T-helper 22 cell (primary cell): ENCODE data around the gene VMO1.
"Not testable (repeated sequence)": the region's sequence is repeated elsewhere in the genome, so short reads cannot be mapped to it uniquely, and the experiment has no call there.

Source experiments
- DNase-seq: peaks from one replicate; pipeline ENCODE4 v3.0.0-alpha.2; 2020; ENCODE audit warnings: low read depth

Gene VMO1

GRCh38 chr17:4786106-4786511 is at the start of gene VMO1:
VMO1 (minus strand) TSS chr17:4786364; CDS start chr17:4786352, 12 bp downstream.
- DNase-seq: no peak

DNA sequence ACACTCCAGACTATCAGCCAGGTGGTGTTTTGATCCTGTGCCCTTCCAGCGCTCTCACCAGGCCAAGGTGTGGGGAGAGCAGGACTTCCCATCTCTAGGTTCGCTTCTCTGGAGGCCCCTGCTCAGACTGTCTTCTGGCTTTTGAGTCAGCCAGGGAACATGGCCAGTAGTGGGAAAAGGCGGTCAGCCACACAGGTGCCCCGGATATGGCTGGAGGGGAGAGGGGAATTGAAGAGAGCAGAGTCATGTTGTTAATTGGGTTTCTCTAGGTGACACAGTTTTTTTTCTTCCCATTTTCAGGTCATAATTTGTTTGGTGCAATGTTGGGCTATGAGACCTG is 48.5 kb upstream of the VMO1 start:
- DNase-seq: no peak

GRCh38 chr17:4833941-4834680 is 47.9 kb upstream of the VMO1 start:
- no peak for DNase-seq

DNA sequence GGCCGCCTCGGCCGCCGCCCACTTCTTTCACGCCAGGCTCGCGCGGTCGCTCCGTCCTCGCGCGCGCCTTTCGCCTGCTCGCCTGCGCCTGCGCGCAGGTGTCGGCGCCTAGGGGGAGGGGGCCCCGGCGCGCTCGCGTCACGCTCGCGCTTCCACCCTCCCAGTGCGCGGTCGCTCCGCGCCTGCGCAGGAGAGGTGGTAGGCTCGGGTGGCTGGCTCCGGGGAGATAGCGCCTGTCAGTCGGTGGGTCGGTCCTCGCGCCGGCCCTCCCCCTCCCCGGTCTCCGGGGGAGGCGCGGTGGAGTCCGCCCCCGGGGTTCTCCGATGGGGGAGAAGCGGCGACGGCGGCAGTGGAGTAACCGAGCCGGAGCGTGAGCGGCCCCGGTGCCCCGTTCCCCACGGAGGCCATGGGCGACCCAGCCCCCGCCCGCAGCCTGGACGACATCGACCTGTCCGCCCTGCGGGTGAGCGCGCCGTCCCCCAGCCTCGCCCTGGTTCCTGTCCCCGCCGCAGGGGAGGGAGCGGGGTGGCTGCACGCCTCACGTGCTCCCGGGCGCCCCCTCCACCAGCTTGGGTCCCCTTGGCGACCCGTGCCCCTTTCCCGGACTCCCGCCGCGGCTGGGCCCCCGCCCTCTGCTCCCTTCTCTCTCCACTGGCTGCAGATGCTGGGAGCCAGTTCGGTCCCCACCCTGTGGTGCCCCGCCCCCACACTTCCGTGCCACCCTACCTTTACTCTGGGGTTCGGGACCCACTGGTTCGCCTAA is 47.2 kb upstream of the VMO1 start, which contains the start of gene MINK1:
Gene MINK1, plus strand, starts transcription at position 163 of the 763 bp plus-strand sequence. Its CDS starts 244 bp downstream, at position 407.
- peak; percentile 86 for DNase-seq

GRCh38 chr17:4832829-4833177 is 46.6 kb upstream of the VMO1 start:
- DNase-seq: not testable (repeated sequence)

GRCh38 chr17:4827399-4827798 is 41.2 kb upstream of the VMO1 start:
- DNase-seq: no peak

DNA sequence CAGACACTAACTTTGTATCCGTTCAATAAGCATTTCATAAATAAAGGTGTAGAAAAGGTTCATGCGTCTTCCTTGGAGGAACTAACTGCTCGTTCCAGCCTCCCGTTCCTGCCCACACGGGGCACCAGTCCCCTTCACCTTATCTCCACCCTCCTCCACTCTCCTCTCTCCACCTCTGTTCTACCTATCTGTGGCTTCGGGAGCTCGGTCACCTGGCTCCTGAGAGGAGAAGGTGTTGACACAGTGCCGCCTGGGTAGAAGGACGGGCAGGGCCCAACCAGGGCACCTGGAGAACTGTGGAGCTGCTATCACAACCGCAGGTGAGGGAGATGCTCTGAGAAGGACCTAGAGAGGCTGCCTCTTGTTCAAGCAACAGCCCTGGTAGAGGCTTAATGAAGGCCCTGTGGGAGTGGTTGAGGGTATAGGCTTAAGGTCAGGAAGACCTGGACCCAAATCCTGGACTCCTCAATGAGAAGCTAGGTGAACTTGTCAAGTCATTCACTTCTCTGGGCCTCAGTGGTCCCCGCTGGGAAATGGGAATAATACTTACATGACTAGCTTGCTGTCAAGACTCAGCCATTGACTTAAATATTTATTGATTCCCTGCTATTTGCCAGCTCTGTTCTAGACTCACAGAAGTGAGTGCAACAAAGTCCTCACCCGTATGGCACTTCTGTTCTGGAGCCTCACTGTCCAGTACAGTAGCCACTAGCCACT is 37.4 kb upstream of the VMO1 start:
- no peak for DNase-seq

GRCh38 chr17:4822835-4823234 is 36.7 kb upstream of the VMO1 start:
- DNase-seq: no peak

DNA sequence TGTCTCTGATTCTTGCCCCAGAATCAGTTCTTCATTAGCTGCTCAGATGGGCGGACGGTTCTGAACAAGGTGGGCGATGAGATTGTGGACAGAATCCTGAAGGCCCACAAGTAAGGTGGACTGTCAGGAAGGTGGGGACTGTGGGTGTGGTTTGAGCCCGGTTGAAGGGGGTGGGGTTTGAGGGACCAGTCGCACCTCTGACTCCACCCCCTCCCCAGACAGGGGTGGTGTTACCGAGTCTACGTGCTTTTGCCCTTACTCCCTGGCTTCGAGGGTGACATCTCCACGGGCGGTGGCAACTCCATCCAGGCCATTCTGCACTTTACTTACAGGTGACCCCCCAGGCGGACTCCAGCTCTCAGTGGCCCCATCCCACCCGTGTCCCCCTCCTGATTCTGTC is 32.1 kb upstream of the VMO1 start:
- no peak for DNase-seq

DNA sequence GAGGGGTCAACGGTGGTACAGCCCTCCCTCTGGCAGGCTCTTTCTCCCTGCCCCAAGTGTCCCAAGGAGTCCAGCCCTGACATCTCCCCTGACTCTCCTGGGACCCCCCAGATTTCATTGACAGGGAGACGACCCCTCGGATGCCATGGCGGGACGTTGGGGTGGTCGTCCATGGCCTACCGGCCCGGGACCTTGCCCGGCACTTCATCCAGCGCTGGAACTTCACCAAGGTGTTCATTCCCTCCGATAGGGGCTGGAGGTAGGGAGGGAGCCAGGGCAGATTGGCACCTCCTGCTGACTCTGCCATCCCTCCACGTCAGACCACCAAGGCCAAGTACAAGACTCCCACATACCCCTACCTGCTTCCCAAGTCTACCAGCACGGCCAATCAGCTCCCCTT is 30.7 kb upstream of the VMO1 start:
- DNase-seq: no peak

DNA sequence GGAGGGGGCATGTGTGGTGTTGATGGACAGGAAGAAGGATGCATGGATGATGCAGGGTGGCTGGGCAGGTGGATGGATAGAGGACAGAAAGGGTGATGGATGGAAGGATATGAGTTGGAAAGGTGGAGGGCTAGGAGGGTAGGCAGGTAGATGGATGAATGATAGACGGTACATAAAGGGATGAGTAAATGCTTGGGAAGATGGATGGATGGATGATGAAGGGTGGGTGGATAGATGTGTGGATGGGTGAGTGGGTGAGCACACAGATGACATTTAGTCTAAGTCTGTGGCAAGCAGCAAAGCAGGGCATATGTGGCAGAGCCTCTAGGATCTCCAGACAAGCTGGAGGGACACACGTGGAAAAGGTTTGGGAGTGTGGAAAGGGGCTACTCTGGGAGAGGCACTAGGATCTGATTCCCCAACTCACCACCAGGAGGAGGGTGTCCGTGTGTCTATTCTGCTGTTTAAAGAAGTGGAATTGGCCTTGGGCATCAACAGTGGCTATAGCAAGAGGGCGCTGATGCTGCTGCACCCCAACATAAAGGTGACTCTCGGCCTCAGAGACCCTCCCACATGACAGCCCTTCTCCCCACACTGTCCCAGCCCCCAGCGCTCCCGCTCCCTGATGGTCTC is 29.0 kb upstream of the VMO1 start:
- no peak for DNase-seq

DNA sequence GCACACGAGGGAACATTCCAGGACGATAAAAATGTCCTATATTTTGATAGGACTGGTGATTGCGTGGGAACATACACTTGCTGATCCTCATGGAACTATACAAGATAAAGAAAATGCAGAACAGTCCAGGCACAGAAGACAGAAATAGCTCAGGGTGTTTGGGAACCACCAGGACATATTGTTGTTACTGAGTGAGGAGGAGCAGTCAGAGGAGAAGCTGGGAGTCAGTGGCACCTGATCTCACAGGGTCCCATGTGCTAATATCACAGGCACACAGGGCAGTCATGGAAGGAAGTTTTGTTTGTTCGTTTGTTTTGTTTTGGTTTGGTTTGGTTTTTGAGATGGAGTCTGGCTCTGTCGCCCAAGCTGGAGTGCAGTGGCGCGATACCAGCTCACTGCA is 26.5 kb upstream of the VMO1 start:
- DNase-seq: no peak

DNA sequence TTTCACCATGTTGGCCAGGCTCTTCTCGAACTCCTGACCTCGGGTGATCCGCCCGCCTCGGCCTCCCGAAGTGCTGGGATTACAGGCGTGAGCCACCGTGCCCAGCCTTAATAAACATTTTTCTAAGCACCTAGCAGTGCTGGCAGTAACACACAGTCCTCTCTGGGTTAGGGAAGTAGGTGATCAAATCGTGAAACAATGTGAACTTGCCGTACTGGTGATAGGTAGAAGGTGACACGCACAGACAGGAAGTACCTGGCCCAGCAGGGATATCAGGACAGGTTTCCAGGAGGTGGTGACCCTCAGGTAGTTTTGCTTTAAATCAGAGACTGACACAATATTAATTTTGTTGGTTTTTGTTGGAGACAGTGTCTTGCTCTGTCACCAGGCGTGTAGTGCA is 25.3 kb upstream of the VMO1 start:
- no peak for DNase-seq

GRCh38 chr17:4810696-4811290 is 24.6 kb upstream of the VMO1 start:
- no peak for DNase-seq

GRCh38 chr17:4808378-4808767 is 22.2 kb upstream of the VMO1 start:
- DNase-seq: no peak

GRCh38 chr17:4807605-4808377 is 21.6 kb upstream of the VMO1 start:
- DNase-seq: no peak

DNA sequence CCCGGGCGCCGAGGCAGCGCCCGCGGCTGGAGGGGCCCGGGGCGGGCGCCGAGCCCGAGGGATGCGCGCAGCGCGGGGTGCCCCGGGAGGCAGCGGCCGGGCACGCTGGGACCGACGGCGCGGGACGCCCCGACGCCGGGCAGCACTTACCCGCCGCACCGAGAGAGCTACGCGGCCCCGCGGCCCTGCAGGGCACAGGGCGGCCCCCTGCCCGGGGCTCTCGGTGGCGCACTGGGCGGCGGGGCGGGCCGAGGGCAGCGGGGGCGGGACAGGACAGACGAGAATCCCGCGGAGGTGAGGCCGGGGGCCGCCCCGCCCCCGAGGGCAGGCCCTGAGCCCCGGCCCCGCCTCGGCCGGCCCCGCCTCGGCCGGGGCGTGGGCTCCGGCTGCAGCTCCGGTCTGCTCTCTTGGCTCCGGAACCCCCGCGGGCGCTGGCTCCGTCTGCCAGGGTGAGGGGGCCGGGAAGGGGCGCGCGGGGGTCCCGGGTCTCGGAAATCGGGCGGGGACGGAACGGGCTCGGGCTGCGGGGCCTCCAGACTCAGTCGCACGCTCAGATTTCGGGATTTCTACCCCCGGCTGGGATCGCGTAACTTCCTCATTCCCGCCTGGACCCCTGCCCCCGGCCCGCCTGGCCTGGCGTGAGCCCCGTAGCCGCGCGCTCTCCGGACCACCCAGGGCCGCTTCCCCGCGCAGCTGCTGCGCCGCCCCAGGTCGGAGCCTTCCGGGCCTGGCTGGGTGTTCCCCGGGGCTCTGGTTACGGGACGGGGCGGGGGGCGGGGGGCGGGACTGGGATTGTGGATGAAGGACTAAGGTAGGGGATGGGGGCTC is 20.8 kb upstream of the VMO1 start, which contains the start of gene PLD2:
Gene PLD2, plus strand, starts transcription at position 376 of the 828 bp plus-strand sequence. CDS start 621 bp downstream, outside the sequence.
- DNase-seq: peak; percentile 81

- DNase-seq: no peak
Measured at GRCh38 chr17:4806456-4806776, 20.3 kb upstream of the VMO1 start.

DNA sequence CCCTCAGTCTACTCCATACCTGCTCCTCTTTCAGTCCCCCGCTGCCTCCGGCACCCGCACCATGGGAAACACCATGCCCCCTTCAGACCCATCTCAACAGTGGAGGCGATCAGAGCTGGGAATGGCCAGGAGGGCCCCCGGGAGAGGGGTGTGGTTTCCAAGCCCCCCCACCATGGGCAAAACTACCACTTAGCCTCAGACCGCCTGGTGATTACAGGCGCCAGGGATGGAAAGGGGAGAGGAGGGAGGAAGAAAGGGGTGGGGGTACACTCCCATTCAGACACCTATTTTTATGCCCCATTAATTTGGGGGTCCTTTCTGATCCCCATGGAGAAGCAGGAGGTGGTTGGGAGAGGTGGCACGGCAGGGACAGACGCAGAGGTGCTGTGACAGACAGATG is 16.1 kb upstream of the VMO1 start, which contains the start of gene C17orf114:
Gene C17orf114, minus strand, starts transcription at position 101 of the 400 bp plus-strand sequence.
- no peak for DNase-seq

- no peak for DNase-seq
Measured at GRCh38 chr17:4800462-4801196, 14.5 kb upstream of the VMO1 start.
